Neural cell (in vitro differentiated cells): ENCODE data around the gene OPN1SW. TPM values are rescaled to one million over a fixed set of nuclear protein-coding genes. Genes with fewer than 3 reads are reported as not detected.

Experiments
- H2AFZ ChIP-seq: fragments of 200-600, 300-800 bp; sonication (generic), shearing (Covaris generic); 2 replicates; pipeline ENCODE4 v1.6.0; 2014; ENCODE audit warnings: low read depth, mild to moderate bottlenecking, antibody characterized with exemption, low read length, moderate library complexity
- H3F3A ChIP-seq: fragments of 200-600 bp; shearing (Covaris generic); 2 replicates; pipeline ENCODE4 v1.6.1; 2016; ENCODE audit warnings: mild to moderate bottlenecking, moderate library complexity, mixed read lengths, antibody characterized with exemption, low read length; ENCODE audit not compliant: insufficient read depth, poor library complexity, severe bottlenecking
- H3K27ac ChIP-seq: fragments of 200-600, 300-800 bp; sonication (generic), shearing (Covaris generic); 2 replicates; pipeline ENCODE4 v1.5.1; 2014; ENCODE audit warnings: mild to moderate bottlenecking, low read length, moderate library complexity
- H3K27me3 ChIP-seq: fragments of 300-800, 200-600 bp; sonication (generic), shearing (Covaris generic); 2 replicates; pipeline ENCODE4 v1.6.0; 2014; ENCODE audit warnings: mild to moderate bottlenecking, low read depth, low read length, moderate library complexity; ENCODE audit not compliant: insufficient read depth
- H3K36me3 ChIP-seq: fragments of 300-800, 200-600 bp; sonication (generic), shearing (Covaris generic); 2 replicates; pipeline ENCODE4 v1.5.1; 2014; ENCODE audit warnings: mild to moderate bottlenecking, antibody characterized with exemption, low read length, moderate library complexity; ENCODE audit not compliant: insufficient read depth
- H3K4me2 ChIP-seq: fragments of 300-800, 200-600 bp; sonication (generic), shearing (Covaris generic); 2 replicates; pipeline ENCODE4 v1.6.0; 2014; ENCODE audit warnings: mild to moderate bottlenecking, low read length
- H3K4me3 ChIP-seq: fragments of 300-800, 200-600 bp; sonication (generic), shearing (Covaris generic); 2 replicates; pipeline ENCODE4 v1.5.1; 2014; ENCODE audit warnings: mild to moderate bottlenecking, low read length, moderate library complexity
- H3K79me2 ChIP-seq: fragments of 200-600 bp; shearing (Covaris generic); replicated peaks from 2 replicates; pipeline ENCODE4 v1.6.0; 2014; ENCODE audit warnings: mild to moderate bottlenecking, low read length, moderate library complexity; ENCODE audit not compliant: insufficient read depth
- H3K9ac ChIP-seq: fragments of 300-800, 200-600 bp; sonication (generic), shearing (Covaris generic); 2 replicates; pipeline ENCODE4 v1.6.1; 2016; ENCODE audit warnings: mild to moderate bottlenecking, low read length, mixed read lengths
- H3K9me2 ChIP-seq: fragments of 200-600 bp; shearing (Covaris generic); 2 replicates; pipeline ENCODE4 v1.6.1; 2016; ENCODE audit warnings: mild to moderate bottlenecking, low read length, mixed read lengths; ENCODE audit not compliant: insufficient read depth
- H3K9me3 ChIP-seq: fragments of 200-600, 300-800 bp; sonication (generic), shearing (Covaris generic); 2 replicates; pipeline ENCODE4 v1.6.1; 2016; ENCODE audit warnings: mild to moderate bottlenecking, mixed run types, low read length, moderate library complexity, mixed read lengths
- H4K20me1 ChIP-seq: fragments of 200-600 bp; shearing (Covaris generic); 2 replicates; pipeline ENCODE4 v1.6.1; 2016; ENCODE audit warnings: mild to moderate bottlenecking, mixed run types; ENCODE audit not compliant: insufficient read depth
- EP300 ChIP-seq: fragments of 450-650 bp; conservative IDR thresholded peaks from 2 replicates; pipeline ENCODE4 v1.6.1; 2014; ENCODE audit warnings: antibody characterized with exemption, mild to moderate bottlenecking, moderate library complexity; ENCODE audit not compliant: poor library complexity, severe bottlenecking
- EZH2 ChIP-seq: fragments of 200-600, 300-800 bp; shearing (Covaris generic), sonication (generic); IDR thresholded peaks from 2 replicates; pipeline ENCODE4 v1.6.1; 2014; ENCODE audit warnings: antibody characterized with exemption, low read length, borderline replicate concordance, mild to moderate bottlenecking; ENCODE audit not compliant: insufficient read depth, poor library complexity, severe bottlenecking
- MXI1 ChIP-seq: fragments of 450-650 bp; conservative IDR thresholded peaks from 2 replicates; pipeline ENCODE4 v1.6.1; 2014; ENCODE audit warnings: antibody characterized with exemption, mild to moderate bottlenecking; ENCODE audit not compliant: poor library complexity, severe bottlenecking
- POLR2AphosphoS5 ChIP-seq: IDR thresholded peaks from 2 replicates; pipeline ENCODE4 v1.6.1; 2012
- RAD21 ChIP-seq: fragments of 450-650 bp; conservative IDR thresholded peaks from 2 replicates; pipeline ENCODE4 v1.6.1; 2014; ENCODE audit warnings: antibody characterized with exemption, mild to moderate bottlenecking, moderate library complexity
- SMC3 ChIP-seq: fragments of 450-650 bp; conservative IDR thresholded peaks from 2 replicates; pipeline ENCODE4 v1.6.1; 2014; ENCODE audit warnings: antibody characterized with exemption, mild to moderate bottlenecking, moderate library complexity; ENCODE audit not compliant: poor library complexity
- TAF1 ChIP-seq: IDR thresholded peaks from 2 replicates; pipeline ENCODE4 v1.6.1; 2012; ENCODE audit warnings: low read depth
- polyA plus RNA-seq: library from polyadenylated mRNA; depleted of rRNA; stranded (reverse); fragments of >200 nt; gene quantifications from 2 replicates; pipeline ENCODE4 v1.2.3, GENCODE V29; 2014
- TF ChIP-seq, protein P1 (sequence below): fragments of 450-650 bp; IDR thresholded peaks from 2 replicates; pipeline ENCODE4 v1.5.1; 2014; ENCODE audit warnings: antibody characterized with exemption, mild to moderate bottlenecking, moderate library complexity; ENCODE audit not compliant: poor library complexity, severe bottlenecking
- TF ChIP-seq, protein P2 (sequence below): IDR thresholded peaks from 2 replicates; pipeline ENCODE4 v1.6.1; 2012; ENCODE audit warnings: borderline replicate concordance

The OPN1SW gene
- polyA plus RNA-seq, 1 donor from 2014 or later: 1.2 TPM

DNA sequence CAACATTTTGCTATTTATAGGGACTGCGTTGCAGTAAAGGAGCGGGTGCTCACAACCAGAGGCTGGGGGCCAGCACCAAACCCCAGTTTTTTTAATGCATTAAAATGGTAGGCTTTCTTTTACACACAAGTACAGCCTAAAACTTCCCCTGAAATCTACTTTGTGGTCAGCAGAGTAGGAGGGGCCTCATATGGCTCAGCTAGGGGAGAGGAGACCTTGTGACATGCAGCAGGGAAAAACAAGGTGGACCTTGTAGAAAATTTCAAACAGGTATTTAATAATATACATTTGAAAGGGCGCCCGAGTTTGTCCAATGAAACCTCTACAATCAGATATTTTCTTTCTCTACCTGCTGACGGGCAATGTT, 17.6 kb upstream of the OPN1SW start:
- Histone ChIP-seq H3K36me3 (no peaks in the 10 kb centered on the region), H3K79me2 (peaks cover 6% of the 10 kb centered on the region), H3K9me2 (no peaks in the 10 kb centered on the region), H3K27ac (no peak overlapping the region), H3K4me3 (peak overlapping the region; percentile 98), H3K27me3 (no peaks in the 10 kb centered on the region), H3K4me2 (no peak overlapping the region), H2AFZ (no peak overlapping the region), H3K9ac (no peak overlapping the region), H3K9me3 (no peaks in the 10 kb centered on the region), H3F3A (no peaks in the 10 kb centered on the region), H4K20me1 (no peaks in the 10 kb centered on the region)
- TF ChIP-seq, protein P1, sequence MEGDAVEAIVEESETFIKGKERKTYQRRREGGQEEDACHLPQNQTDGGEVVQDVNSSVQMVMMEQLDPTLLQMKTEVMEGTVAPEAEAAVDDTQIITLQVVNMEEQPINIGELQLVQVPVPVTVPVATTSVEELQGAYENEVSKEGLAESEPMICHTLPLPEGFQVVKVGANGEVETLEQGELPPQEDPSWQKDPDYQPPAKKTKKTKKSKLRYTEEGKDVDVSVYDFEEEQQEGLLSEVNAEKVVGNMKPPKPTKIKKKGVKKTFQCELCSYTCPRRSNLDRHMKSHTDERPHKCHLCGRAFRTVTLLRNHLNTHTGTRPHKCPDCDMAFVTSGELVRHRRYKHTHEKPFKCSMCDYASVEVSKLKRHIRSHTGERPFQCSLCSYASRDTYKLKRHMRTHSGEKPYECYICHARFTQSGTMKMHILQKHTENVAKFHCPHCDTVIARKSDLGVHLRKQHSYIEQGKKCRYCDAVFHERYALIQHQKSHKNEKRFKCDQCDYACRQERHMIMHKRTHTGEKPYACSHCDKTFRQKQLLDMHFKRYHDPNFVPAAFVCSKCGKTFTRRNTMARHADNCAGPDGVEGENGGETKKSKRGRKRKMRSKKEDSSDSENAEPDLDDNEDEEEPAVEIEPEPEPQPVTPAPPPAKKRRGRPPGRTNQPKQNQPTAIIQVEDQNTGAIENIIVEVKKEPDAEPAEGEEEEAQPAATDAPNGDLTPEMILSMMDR: no peak
- no peak for TF ChIP-seq EZH2
- no peak for TF ChIP-seq MXI1
- no peak for TF ChIP-seq TAF1
- no peak for TF ChIP-seq POLR2AphosphoS5
- TF ChIP-seq SMC3: no peak
- TF ChIP-seq, protein P2, sequence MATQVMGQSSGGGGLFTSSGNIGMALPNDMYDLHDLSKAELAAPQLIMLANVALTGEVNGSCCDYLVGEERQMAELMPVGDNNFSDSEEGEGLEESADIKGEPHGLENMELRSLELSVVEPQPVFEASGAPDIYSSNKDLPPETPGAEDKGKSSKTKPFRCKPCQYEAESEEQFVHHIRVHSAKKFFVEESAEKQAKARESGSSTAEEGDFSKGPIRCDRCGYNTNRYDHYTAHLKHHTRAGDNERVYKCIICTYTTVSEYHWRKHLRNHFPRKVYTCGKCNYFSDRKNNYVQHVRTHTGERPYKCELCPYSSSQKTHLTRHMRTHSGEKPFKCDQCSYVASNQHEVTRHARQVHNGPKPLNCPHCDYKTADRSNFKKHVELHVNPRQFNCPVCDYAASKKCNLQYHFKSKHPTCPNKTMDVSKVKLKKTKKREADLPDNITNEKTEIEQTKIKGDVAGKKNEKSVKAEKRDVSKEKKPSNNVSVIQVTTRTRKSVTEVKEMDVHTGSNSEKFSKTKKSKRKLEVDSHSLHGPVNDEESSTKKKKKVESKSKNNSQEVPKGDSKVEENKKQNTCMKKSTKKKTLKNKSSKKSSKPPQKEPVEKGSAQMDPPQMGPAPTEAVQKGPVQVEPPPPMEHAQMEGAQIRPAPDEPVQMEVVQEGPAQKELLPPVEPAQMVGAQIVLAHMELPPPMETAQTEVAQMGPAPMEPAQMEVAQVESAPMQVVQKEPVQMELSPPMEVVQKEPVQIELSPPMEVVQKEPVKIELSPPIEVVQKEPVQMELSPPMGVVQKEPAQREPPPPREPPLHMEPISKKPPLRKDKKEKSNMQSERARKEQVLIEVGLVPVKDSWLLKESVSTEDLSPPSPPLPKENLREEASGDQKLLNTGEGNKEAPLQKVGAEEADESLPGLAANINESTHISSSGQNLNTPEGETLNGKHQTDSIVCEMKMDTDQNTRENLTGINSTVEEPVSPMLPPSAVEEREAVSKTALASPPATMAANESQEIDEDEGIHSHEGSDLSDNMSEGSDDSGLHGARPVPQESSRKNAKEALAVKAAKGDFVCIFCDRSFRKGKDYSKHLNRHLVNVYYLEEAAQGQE: no peak
- TF ChIP-seq EP300: no peak
- TF ChIP-seq RAD21: no peak

DNA sequence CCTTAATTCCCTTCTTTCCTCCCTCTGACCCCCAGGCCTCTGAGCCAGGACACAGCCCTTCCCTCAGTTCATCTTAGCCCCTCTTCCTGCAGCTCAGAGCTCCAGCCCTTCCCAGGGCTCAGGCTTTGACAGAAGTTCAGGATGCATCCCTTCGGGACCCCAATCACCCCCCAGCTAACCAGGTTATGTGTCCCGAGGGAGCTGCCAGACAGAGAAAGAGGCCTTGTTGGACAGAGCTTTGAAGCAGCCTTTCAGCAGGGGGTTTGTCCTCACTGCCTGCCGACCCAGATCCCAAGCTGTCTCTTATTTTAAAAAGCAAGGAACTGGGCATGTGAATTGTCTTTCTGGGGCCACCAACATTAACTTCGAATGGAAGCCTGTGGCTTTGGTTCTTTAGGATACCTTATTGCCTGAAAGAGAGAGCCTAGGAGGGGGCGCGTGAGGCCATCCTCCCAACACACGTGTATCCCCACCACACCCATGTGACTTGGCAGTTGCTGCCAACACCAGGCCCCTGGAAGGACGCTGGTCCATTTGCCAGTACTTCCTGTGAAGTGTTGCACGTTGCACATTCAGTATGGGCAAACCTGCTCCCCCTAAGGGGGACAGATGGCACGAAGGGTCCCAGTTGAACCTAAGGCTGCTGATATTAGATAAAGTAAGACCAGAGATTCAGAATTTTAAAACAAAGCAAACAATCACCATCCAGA, 17.0 kb upstream of the OPN1SW start:
- Histone ChIP-seq H3K9me2 (no peaks in the 10 kb centered on the region), H3F3A (no peaks in the 10 kb centered on the region), H2AFZ (no peak overlapping the region), H3K27me3 (no peaks in the 10 kb centered on the region), H3K4me2 (peak overlapping the region; percentile 65), H3K4me3 (peak overlapping the region; percentile 98), H4K20me1 (no peaks in the 10 kb centered on the region), H3K27ac (no peak overlapping the region), H3K79me2 (peaks cover 6% of the 10 kb centered on the region), H3K36me3 (no peaks in the 10 kb centered on the region), H3K9ac (peak overlapping the region; percentile 92), H3K9me3 (no peaks in the 10 kb centered on the region)
- TF ChIP-seq, protein P2: no peak
- TF ChIP-seq RAD21 (no peak), EP300 (no peak), POLR2AphosphoS5 (no peak), TAF1 (no peak), SMC3 (no peak), MXI1 (no peak), EZH2 (no peak)
- TF ChIP-seq, protein P1: no peak
